ENCODE measurements around the gene ELK4. TPM values are rescaled to one million over a fixed set of nuclear protein-coding genes. Genes with fewer than 3 reads are reported as not detected.
A peak's percentile ranks its signal among the peaks of the same experiment; 100 is the strongest.

ELK4 gene
- polyA plus RNA-seq, 1 donor: 18.2 TPM

- Histone ChIP-seq H3K36me3 (ENCODE audit: control insufficient read depth, insufficient read depth, low read length) (peaks cover 22% of the 10 kb centered on the region), H3K4me1 (ENCODE audit: control insufficient read depth, insufficient read depth, low read length) (peaks cover 50% of the 10 kb centered on the region), H3K4me3 (ENCODE audit: low read length) (no peak overlapping the region), H3K27ac (ENCODE audit: low read length) (no peak overlapping the region), H3K27me3 (ENCODE audit: control insufficient read depth, insufficient read depth, low read length) (no peaks in the 10 kb centered on the region), H3K9me3 (ENCODE audit: control insufficient read depth, low read depth, low read length) (no peaks in the 10 kb centered on the region)
- no CpG with 5 or more reads among the region's 19 CpGs for WGBS (ENCODE audit: insufficient coverage, low lambda C conversion rate)
- DNase-seq: peak in 1 of 2 donors; percentile 35
Measured at GRCh38 chr1:205664399-205665017, 32.7 kb upstream of the ELK4 start.

GRCh38 chr1:205663286-205663936 lies 31.6 kb upstream of the ELK4 start:
- H3K36me3 ChIP-seq (ENCODE audit: control insufficient read depth, insufficient read depth, low read length): peaks cover 26% of the 10 kb centered on the region
- WGBS (ENCODE audit: insufficient coverage, low lambda C conversion rate): 80% methylated on average over 1 of the region's 18 CpGs
- no peak overlapping the region for H3K4me3 ChIP-seq (ENCODE audit: low read length)
- peaks cover 41% of the 10 kb centered on the region for H3K4me1 ChIP-seq (ENCODE audit: control insufficient read depth, insufficient read depth, low read length)
- no peaks in the 10 kb centered on the region for H3K27me3 ChIP-seq (ENCODE audit: control insufficient read depth, insufficient read depth, low read length)
- no peak overlapping the region for H3K27ac ChIP-seq (ENCODE audit: low read length)
- DNase-seq: no peak
- H3K9me3 ChIP-seq (ENCODE audit: control insufficient read depth, low read depth, low read length): no peaks in the 10 kb centered on the region

- Histone ChIP-seq H3K4me3 (ENCODE audit: low read length) (no peak overlapping the region), H3K9me3 (ENCODE audit: control insufficient read depth, low read depth, low read length) (no peaks in the 10 kb centered on the region), H3K27ac (ENCODE audit: low read length) (no peak overlapping the region), H3K36me3 (ENCODE audit: control insufficient read depth, insufficient read depth, low read length) (peaks cover 26% of the 10 kb centered on the region), H3K4me1 (ENCODE audit: control insufficient read depth, insufficient read depth, low read length) (peaks cover 35% of the 10 kb centered on the region), H3K27me3 (ENCODE audit: control insufficient read depth, insufficient read depth, low read length) (no peaks in the 10 kb centered on the region)
- no peak for DNase-seq
- WGBS (ENCODE audit: insufficient coverage, low lambda C conversion rate): no CpG with 5 or more reads among the region's 24 CpGs
Measured at GRCh38 chr1:205662791-205663190, 31.0 kb upstream of the ELK4 start.

GRCh38 chr1:205662135-205662738 lies 30.4 kb upstream of the ELK4 start:
- H3K4me3 ChIP-seq (ENCODE audit: low read length): no peak overlapping the region
- no peaks in the 10 kb centered on the region for H3K27me3 ChIP-seq (ENCODE audit: control insufficient read depth, insufficient read depth, low read length)
- peaks cover 30% of the 10 kb centered on the region for H3K4me1 ChIP-seq (ENCODE audit: control insufficient read depth, insufficient read depth, low read length)
- no peaks in the 10 kb centered on the region for H3K9me3 ChIP-seq (ENCODE audit: control insufficient read depth, low read depth, low read length)
- H3K27ac ChIP-seq (ENCODE audit: low read length): no peak overlapping the region
- H3K36me3 ChIP-seq (ENCODE audit: control insufficient read depth, insufficient read depth, low read length): peaks cover 26% of the 10 kb centered on the region
- no peak for DNase-seq
- no CpG with 5 or more reads among the region's 15 CpGs for WGBS (ENCODE audit: insufficient coverage, low lambda C conversion rate)

GRCh38 chr1:205661429-205662134 lies 29.8 kb upstream of the ELK4 start:
- no peaks in the 10 kb centered on the region for H3K9me3 ChIP-seq (ENCODE audit: control insufficient read depth, low read depth, low read length)
- H3K4me3 ChIP-seq (ENCODE audit: low read length): no peak overlapping the region
- H3K4me1 ChIP-seq (ENCODE audit: control insufficient read depth, insufficient read depth, low read length): peaks cover 25% of the 10 kb centered on the region
- H3K27ac ChIP-seq (ENCODE audit: low read length): no peak overlapping the region
- WGBS (ENCODE audit: insufficient coverage, low lambda C conversion rate): no CpG with 5 or more reads among the region's 16 CpGs
- no peak for DNase-seq
- H3K36me3 ChIP-seq (ENCODE audit: control insufficient read depth, insufficient read depth, low read length): peaks cover 26% of the 10 kb centered on the region
- H3K27me3 ChIP-seq (ENCODE audit: control insufficient read depth, insufficient read depth, low read length): no peaks in the 10 kb centered on the region

- Histone ChIP-seq H3K36me3 (ENCODE audit: control insufficient read depth, insufficient read depth, low read length) (peaks cover 26% of the 10 kb centered on the region), H3K27me3 (ENCODE audit: control insufficient read depth, insufficient read depth, low read length) (no peaks in the 10 kb centered on the region), H3K4me3 (ENCODE audit: low read length) (no peak overlapping the region), H3K4me1 (ENCODE audit: control insufficient read depth, insufficient read depth, low read length) (peaks cover 14% of the 10 kb centered on the region), H3K9me3 (ENCODE audit: control insufficient read depth, low read depth, low read length) (no peaks in the 10 kb centered on the region), H3K27ac (ENCODE audit: low read length) (no peak overlapping the region)
- WGBS (ENCODE audit: insufficient coverage, low lambda C conversion rate): no CpG with 5 or more reads among the region's 8 CpGs
- DNase-seq: no peak
Measured at GRCh38 chr1:205660361-205660760, 28.6 kb upstream of the ELK4 start.

- Histone ChIP-seq H3K36me3 (ENCODE audit: control insufficient read depth, insufficient read depth, low read length) (peaks cover 26% of the 10 kb centered on the region), H3K4me1 (ENCODE audit: control insufficient read depth, insufficient read depth, low read length) (peaks cover 2% of the 10 kb centered on the region), H3K27ac (ENCODE audit: low read length) (no peak overlapping the region), H3K4me3 (ENCODE audit: low read length) (no peak overlapping the region), H3K27me3 (ENCODE audit: control insufficient read depth, insufficient read depth, low read length) (no peaks in the 10 kb centered on the region), H3K9me3 (ENCODE audit: control insufficient read depth, low read depth, low read length) (no peaks in the 10 kb centered on the region)
- DNase-seq: peak in 1 of 2 donors; percentile 55
- no CpG with 5 or more reads among the region's 20 CpGs for WGBS (ENCODE audit: insufficient coverage, low lambda C conversion rate)
Measured at GRCh38 chr1:205658943-205659581, 27.3 kb upstream of the ELK4 start.

- Histone ChIP-seq H3K9me3 (ENCODE audit: control insufficient read depth, low read depth, low read length) (no peaks in the 10 kb centered on the region), H3K4me3 (ENCODE audit: low read length) (no peak overlapping the region), H3K4me1 (ENCODE audit: control insufficient read depth, insufficient read depth, low read length) (peaks cover 2% of the 10 kb centered on the region), H3K36me3 (ENCODE audit: control insufficient read depth, insufficient read depth, low read length) (peaks cover 4% of the 10 kb centered on the region), H3K27me3 (ENCODE audit: control insufficient read depth, insufficient read depth, low read length) (no peaks in the 10 kb centered on the region), H3K27ac (ENCODE audit: low read length) (no peak overlapping the region)
- no peak for DNase-seq
- 100% methylated on average over 1 of the region's 2 CpGs for WGBS (ENCODE audit: insufficient coverage, low lambda C conversion rate)
Measured at GRCh38 chr1:205656236-205656635, 24.4 kb upstream of the ELK4 start.

GRCh38 chr1:205652984-205653383 lies 21.2 kb upstream of the ELK4 start:
- no peaks in the 10 kb centered on the region for H3K9me3 ChIP-seq (ENCODE audit: control insufficient read depth, low read depth, low read length)
- no peak for DNase-seq
- H3K27ac ChIP-seq (ENCODE audit: low read length): no peak overlapping the region
- no peaks in the 10 kb centered on the region for H3K36me3 ChIP-seq (ENCODE audit: control insufficient read depth, insufficient read depth, low read length)
- no peak overlapping the region for H3K4me3 ChIP-seq (ENCODE audit: low read length)
- 43% methylated on average over 3 of the region's 11 CpGs for WGBS (ENCODE audit: insufficient coverage, low lambda C conversion rate)
- H3K4me1 ChIP-seq (ENCODE audit: control insufficient read depth, insufficient read depth, low read length): no peaks in the 10 kb centered on the region
- no peaks in the 10 kb centered on the region for H3K27me3 ChIP-seq (ENCODE audit: control insufficient read depth, insufficient read depth, low read length)

- Histone ChIP-seq H3K27ac (ENCODE audit: low read length) (no peak overlapping the region), H3K4me3 (ENCODE audit: low read length) (no peak overlapping the region), H3K9me3 (ENCODE audit: control insufficient read depth, low read depth, low read length) (no peaks in the 10 kb centered on the region), H3K36me3 (ENCODE audit: control insufficient read depth, insufficient read depth, low read length) (no peaks in the 10 kb centered on the region), H3K27me3 (ENCODE audit: control insufficient read depth, insufficient read depth, low read length) (no peaks in the 10 kb centered on the region), H3K4me1 (ENCODE audit: control insufficient read depth, insufficient read depth, low read length) (no peaks in the 10 kb centered on the region)
- no peak for DNase-seq
- WGBS (ENCODE audit: insufficient coverage, low lambda C conversion rate): 100% methylated on average over 1 of the region's 1 CpG
Measured at GRCh38 chr1:205650241-205650640, 18.4 kb upstream of the ELK4 start.
